AG04450 (cell line): ENCODE results near the gene ARSK. TPM values are rescaled to one million over a fixed set of nuclear protein-coding genes. Genes with fewer than 3 reads are reported as not detected.

ENCODE experiments used
- CTCF ChIA-PET: fragments of 300-600, 350-600 bp; formaldehyde crosslinking; extraction: SDS; loops from one replicate; lab custom pipeline; 2022; ENCODE audit warnings: antibody characterized with exemption, inconsistent platforms; lab: Charles Lee
- POLR2A ChIA-PET: fragments of 350-600 bp; formaldehyde crosslinking; extraction: SDS; loops from one replicate; lab custom pipeline; 2021; ENCODE audit warnings: antibody characterized with exemption, inconsistent platforms; lab: Yijun Ruan, JAX
- DNase-seq: peaks from one replicate; pipeline ENCODE4 v3.0.0-alpha.2; 2011; ENCODE audit warnings: low read depth, low spot score
- H3K27ac ChIP-seq: one replicate; pipeline ENCODE4 v1.5.1; 2012; ENCODE audit warnings: low read depth, low read length, control low read depth
- H3K27me3 ChIP-seq: one replicate; pipeline ENCODE4 v1.6.0; 2012; ENCODE audit warnings: low read length; ENCODE audit not compliant: control insufficient read depth, insufficient read depth
- H3K4me3 ChIP-seq: 2 replicates; pipeline ENCODE4 v1.5.1; 2011; ENCODE audit warnings: mild to moderate bottlenecking, low read depth, low read length, control low read depth
- H3K9me3 ChIP-seq: 2 replicates; pipeline ENCODE4 v1.5.1; 2012; ENCODE audit warnings: low read length; ENCODE audit not compliant: control insufficient read depth, insufficient read depth
- polyA plus RNA-seq: library from polyadenylated mRNA; depleted of rRNA; stranded (reverse); fragments of >200 nt; gene quantifications from 2 replicates; pipeline ENCODE4 v1.2.3, GENCODE V29; 2011
- TF ChIP-seq, protein P1 (sequence below): IDR thresholded peaks from 2 replicates; pipeline ENCODE4 v1.5.1; 2011; ENCODE audit warnings: low read depth, low read length, control low read depth, inconsistent platforms

The ARSK gene
- polyA plus RNA-seq, 1 experiment = 18.3 TPM

DNA sequence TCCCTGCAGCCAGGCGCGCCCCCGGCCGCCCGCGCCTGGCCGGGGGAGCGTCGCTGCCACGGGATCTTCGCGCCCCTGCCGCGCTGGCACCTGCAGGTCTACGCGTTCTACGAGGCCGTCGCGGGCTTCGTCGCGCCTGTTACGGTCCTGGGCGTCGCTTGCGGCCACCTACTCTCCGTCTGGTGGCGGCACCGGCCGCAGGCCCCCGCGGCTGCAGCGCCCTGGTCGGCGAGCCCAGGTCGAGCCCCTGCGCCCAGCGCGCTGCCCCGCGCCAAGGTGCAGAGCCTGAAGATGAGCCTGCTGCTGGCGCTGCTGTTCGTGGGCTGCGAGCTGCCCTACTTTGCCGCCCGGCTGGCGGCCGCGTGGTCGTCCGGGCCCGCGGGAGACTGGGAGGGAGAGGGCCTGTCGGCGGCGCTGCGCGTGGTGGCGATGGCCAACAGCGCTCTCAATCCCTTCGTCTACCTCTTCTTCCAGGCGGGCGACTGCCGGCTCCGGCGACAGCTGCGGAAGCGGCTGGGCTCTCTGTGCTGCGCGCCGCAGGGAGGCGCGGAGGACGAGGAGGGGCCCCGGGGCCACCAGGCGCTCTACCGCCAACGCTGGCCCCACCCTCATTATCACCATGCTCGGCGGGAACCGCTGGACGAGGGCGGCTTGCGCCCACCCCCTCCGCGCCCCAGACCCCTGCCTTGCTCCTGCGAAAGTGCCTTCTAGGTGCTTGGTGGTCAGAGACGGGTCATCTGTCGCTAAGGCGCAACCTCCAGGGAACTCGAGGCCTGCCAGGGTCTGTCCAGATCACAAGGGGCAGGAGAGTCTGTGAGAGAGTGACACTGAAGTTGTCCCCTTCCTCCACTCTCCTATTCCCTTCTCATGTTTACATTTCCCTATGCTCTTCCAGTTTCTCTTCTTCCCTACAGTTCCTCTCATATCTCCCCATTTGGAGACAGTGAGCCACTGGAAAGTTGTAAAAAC lies 66.3 kb downstream of the ARSK start:
- DNase-seq = no peak
- POLR2A ChIA-PET = no interaction called here
- peak overlapping the region; percentile 56 for H3K4me3 ChIP-seq
- H3K9me3 ChIP-seq = no peaks in the 10 kb centered on the region
- CTCF ChIA-PET = no interaction called here
- H3K27ac ChIP-seq = no peak overlapping the region
- TF ChIP-seq, protein P1, sequence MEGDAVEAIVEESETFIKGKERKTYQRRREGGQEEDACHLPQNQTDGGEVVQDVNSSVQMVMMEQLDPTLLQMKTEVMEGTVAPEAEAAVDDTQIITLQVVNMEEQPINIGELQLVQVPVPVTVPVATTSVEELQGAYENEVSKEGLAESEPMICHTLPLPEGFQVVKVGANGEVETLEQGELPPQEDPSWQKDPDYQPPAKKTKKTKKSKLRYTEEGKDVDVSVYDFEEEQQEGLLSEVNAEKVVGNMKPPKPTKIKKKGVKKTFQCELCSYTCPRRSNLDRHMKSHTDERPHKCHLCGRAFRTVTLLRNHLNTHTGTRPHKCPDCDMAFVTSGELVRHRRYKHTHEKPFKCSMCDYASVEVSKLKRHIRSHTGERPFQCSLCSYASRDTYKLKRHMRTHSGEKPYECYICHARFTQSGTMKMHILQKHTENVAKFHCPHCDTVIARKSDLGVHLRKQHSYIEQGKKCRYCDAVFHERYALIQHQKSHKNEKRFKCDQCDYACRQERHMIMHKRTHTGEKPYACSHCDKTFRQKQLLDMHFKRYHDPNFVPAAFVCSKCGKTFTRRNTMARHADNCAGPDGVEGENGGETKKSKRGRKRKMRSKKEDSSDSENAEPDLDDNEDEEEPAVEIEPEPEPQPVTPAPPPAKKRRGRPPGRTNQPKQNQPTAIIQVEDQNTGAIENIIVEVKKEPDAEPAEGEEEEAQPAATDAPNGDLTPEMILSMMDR = no peak
- no peaks in the 10 kb centered on the region for H3K27me3 ChIP-seq

DNA sequence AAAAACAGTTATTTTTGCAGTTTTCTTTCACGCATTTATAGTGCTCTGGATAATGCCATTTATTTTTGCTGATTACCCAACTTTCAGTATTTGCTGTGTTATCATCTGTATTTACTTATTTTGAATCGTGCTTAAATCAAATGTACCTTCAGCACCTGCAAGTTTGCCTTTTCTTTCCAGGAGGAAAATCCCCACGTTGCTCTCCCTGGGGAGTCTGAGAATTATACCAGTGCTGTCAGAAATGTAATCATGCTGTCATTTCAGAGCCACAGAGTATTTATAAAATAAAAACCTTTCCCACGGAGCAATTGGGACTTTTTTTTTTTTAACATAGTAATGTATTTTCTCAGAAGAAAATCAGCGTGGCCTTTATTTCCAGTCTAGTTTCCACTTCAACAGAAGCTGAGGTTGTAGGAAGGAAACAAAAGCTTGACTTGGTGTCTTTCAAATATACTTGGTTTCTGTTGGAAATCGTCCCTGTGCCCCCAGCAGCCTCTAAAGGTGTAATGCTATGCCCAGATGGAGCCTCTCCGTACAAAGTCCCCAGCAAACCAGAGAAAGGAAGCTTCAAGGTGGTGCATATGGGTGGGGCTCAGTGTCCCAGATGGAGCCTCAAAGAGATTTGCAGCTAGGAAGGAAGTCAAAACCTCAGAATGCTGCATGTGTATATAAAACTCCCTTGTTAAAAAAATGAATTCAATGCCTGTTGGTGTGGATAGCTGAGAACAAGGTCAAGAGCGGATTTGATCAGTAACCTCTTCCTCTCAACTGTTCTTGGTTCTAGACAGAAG lies 67.1 kb downstream of the ARSK start:
- H3K9me3 ChIP-seq = no peaks in the 10 kb centered on the region
- H3K4me3 ChIP-seq = no peak overlapping the region
- H3K27me3 ChIP-seq = no peaks in the 10 kb centered on the region
- ChIA-PET CTCF (interaction anchor here (0.6 to 1.7 kb wide), 4 partner anchors 42 to 225 kb away, joined by 3 to 9 read pairs (median 5); no protein-coding TSS in a partner anchor), POLR2A (no interaction called here)
- H3K27ac ChIP-seq = no peak overlapping the region
- no peak for DNase-seq
- TF ChIP-seq, protein P1 = no peak

DNA sequence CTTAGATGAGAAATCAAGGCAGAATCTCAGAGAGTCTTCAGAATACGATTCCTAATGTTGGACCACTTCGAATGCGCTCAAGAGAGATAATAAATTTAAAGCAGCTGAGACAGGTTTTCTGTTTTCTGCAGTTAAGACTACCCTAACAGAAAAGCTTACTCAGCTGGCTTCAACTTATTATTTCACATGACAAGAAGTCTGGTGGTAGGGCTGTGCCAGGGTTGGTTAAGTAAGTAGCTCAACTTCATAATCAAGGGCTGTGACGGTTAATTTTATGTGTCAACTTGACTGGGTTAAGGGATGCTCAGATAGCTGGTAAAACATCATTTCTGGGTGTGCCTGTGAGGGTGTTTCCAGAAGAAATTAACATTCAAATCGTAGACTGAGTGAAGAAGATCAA lies 68.8 kb downstream of the ARSK start:
- Histone ChIP-seq H3K4me3 (no peak overlapping the region), H3K27ac (no peak overlapping the region), H3K27me3 (no peaks in the 10 kb centered on the region), H3K9me3 (no peaks in the 10 kb centered on the region)
- POLR2A ChIA-PET = interaction anchor here (1.2 kb wide), 1 partner anchor 8 kb away, joined by 3 read pairs; no protein-coding TSS in a partner anchor
- DNase-seq = no peak
- CTCF ChIA-PET = interaction anchor here (0.6 to 1.7 kb wide), 2 partner anchors 41 to 236 kb away, joined by 5 to 9 read pairs; no protein-coding TSS in a partner anchor
- TF ChIP-seq, protein P1 = no peak

DNA sequence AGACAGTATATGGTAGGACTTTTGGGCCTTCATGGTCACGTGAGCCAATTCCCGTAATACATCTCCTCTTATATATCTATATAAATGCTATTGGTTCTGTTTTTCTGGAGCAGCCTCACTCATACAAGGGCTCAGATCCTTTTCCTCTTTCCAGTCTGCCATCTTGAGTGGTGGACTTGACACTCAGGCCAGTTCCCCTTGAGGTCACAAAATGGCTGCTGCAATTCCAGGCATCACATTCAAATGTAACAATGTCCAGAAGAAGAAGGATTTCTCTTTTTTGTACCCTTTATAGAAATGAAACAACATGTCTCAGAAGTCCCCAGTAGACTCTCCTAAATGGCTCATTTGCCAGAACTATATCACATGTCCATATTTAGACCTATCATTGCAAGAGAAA lies 69.5 kb downstream of the ARSK start:
- Histone ChIP-seq H3K27me3 (no peaks in the 10 kb centered on the region), H3K4me3 (no peak overlapping the region), H3K9me3 (no peaks in the 10 kb centered on the region), H3K27ac (no peak overlapping the region)
- ChIA-PET POLR2A (no interaction called here), CTCF (no interaction called here)
- TF ChIP-seq, protein P1 = no peak
- DNase-seq = no peak
